ENCODE measurements around the gene KLKB1. TPM values are rescaled to one million over a fixed set of nuclear protein-coding genes. Genes with fewer than 3 reads are reported as not detected.

The KLKB1 gene
- total RNA-seq, 1 experiment from 2014 or later, result 0.10 TPM

GRCh38 chr4:186217733-186218293, 9.5 kb upstream of the KLKB1 start:
- CTCF ChIA-PET, result no interaction called here
- Histone ChIP-seq H3K9ac (ENCODE audit: low read length) (no peak overlapping the region), H3K79me2 (ENCODE audit: insufficient read depth, low read length) (no peaks in the 10 kb centered on the region), H3K4me2 (ENCODE audit: low read length) (no peak overlapping the region), H3K36me3 (ENCODE audit: control insufficient read depth in 1 of 2, insufficient read depth in 2 of 2, low read length in 2 of 2) (no peaks in the 10 kb centered on the region), H3K9me3 (ENCODE audit: control insufficient read depth in 1 of 2, insufficient read depth in 1 of 2, low read depth in 1 of 2, low read length in 2 of 2) (no peaks in the 10 kb centered on the region), H3K27ac (ENCODE audit: low read depth, low read length) (no peak overlapping the region), H3K27me3 (ENCODE audit: insufficient read depth, low read length) (no peaks in the 10 kb centered on the region), H4K20me1 (ENCODE audit: insufficient read depth) (no peaks in the 10 kb centered on the region), H3K4me3 (replicated peaks in 1 of 2; ENCODE audit: low read depth in 1 of 2, low read length in 2 of 2) (no peak overlapping the region), H3K9me2 (ENCODE audit: insufficient read depth) (no peaks in the 10 kb centered on the region), H2AFZ (ENCODE audit: low read depth, low read length, poor library complexity, severe bottlenecking) (no peak overlapping the region), H3K4me1 (ENCODE audit: control insufficient read depth in 1 of 2, insufficient read depth in 2 of 2, low read length in 2 of 2) (no peaks in the 10 kb centered on the region)
- DNase-seq (ENCODE audit: low read depth, low spot score) (no peak), ATAC-seq (0 out of 2 replicates have a peak, but pooled peaks have one; percentile 54)
- TF ChIP-seq SRF (IDR thresholded peaks at IDR 0.05; ENCODE audit: low read depth) (no peak), CTCF (IDR thresholded peaks at IDR 0.05 in 2 of 3, conservative IDR thresholded peaks at IDR 0.05 in 1 of 3; ENCODE audit: borderline replicate concordance in 1 of 3, insufficient read depth in 1 of 3, low read depth in 2 of 3, low read length in 2 of 3) (0 out of 6 replicates have a peak, but pooled peaks of 1 of the 3 experiments have one; percentile 7), ZFX (IDR thresholded peaks at IDR 0.05) (no peak)
- no TSS peak for BruUV-seq (replicated peaks)
- RAD21 ChIA-PET (ENCODE audit: low non-redundant PET in 1 of 2, low total read pairs in 2 of 2, uncharacterized antibody in 2 of 2, unreplicated experiment in 2 of 2), result no interaction called here
- intact Hi-C loops (cut with micrococcal nuclease), result no loop called here
- POLR2A ChIA-PET, result no interaction called here

GRCh38 chr4:186221624-186222023, 5.7 kb upstream of the KLKB1 start:
- Histone ChIP-seq H3K9ac (ENCODE audit: low read length) (no peak overlapping the region), H3K27me3 (ENCODE audit: insufficient read depth, low read length) (no peaks in the 10 kb centered on the region), H3K4me1 (ENCODE audit: control insufficient read depth in 1 of 2, insufficient read depth in 2 of 2, low read length in 2 of 2) (no peaks in the 10 kb centered on the region), H3K79me2 (ENCODE audit: insufficient read depth, low read length) (no peaks in the 10 kb centered on the region), H3K36me3 (ENCODE audit: control insufficient read depth in 1 of 2, insufficient read depth in 2 of 2, low read length in 2 of 2) (no peaks in the 10 kb centered on the region), H3K4me3 (replicated peaks in 1 of 2; ENCODE audit: low read depth in 1 of 2, low read length in 2 of 2) (no peak overlapping the region), H3K9me2 (ENCODE audit: insufficient read depth) (no peaks in the 10 kb centered on the region), H2AFZ (ENCODE audit: low read depth, low read length, poor library complexity, severe bottlenecking) (no peak overlapping the region), H3K4me2 (ENCODE audit: low read length) (no peak overlapping the region), H4K20me1 (ENCODE audit: insufficient read depth) (no peaks in the 10 kb centered on the region), H3K9me3 (ENCODE audit: control insufficient read depth in 1 of 2, insufficient read depth in 1 of 2, low read depth in 1 of 2, low read length in 2 of 2) (peaks cover 0 to 4% of the 10 kb centered on the region in 2 experiments; a peak in 1 of 4 replicates), H3K27ac (ENCODE audit: low read depth, low read length) (no peak overlapping the region)
- ChIA-PET POLR2A (no interaction called here), CTCF (no interaction called here), RAD21 (ENCODE audit: low non-redundant PET in 1 of 2, low total read pairs in 2 of 2, uncharacterized antibody in 2 of 2, unreplicated experiment in 2 of 2) (no interaction called here)
- intact Hi-C loops (cut with micrococcal nuclease), result no loop called here
- ATAC-seq (no peak), DNase-seq (ENCODE audit: low read depth, low spot score) (no peak)
- BruUV-seq (replicated peaks), result no TSS peak
- TF ChIP-seq ELF1 (IDR thresholded peaks at IDR 0.05; ENCODE audit: borderline replicate concordance, low read depth), result no peak
- no peak for TF ChIP-seq CBX3 (IDR thresholded peaks at IDR 0.05; ENCODE audit: low read depth)
- no peak for TF ChIP-seq SIN3A (IDR thresholded peaks at IDR 0.05; ENCODE audit: low read depth)
- TF ChIP-seq MAX (IDR thresholded peaks at IDR 0.05), result no peak
- no peak for TF ChIP-seq SRF (IDR thresholded peaks at IDR 0.05; ENCODE audit: low read depth)
- TF ChIP-seq EGR1 (IDR thresholded peaks at IDR 0.05; ENCODE audit: low read depth), result no peak
- TF ChIP-seq EZH2phosphoT487 (IDR thresholded peaks at IDR 0.05; ENCODE audit: borderline replicate concordance), result no peak
- TF ChIP-seq RAD21 (IDR thresholded peaks at IDR 0.05; ENCODE audit: low read depth), result no peak
- TF ChIP-seq ZNF274 (IDR thresholded peaks at IDR 0.05; ENCODE audit: low read depth, low read length), result no peak
- no peak for TF ChIP-seq TCF7L2 (IDR thresholded peaks at IDR 0.05; ENCODE audit: borderline replicate concordance, extremely low read depth, insufficient read depth, insufficient read length)
- no peak for TF ChIP-seq CEBPB (IDR thresholded peaks at IDR 0.05; ENCODE audit: low read depth)
- TF ChIP-seq POLR2AphosphoS5 (IDR thresholded peaks at IDR 0.05; ENCODE audit: low read depth, low read length), result no peak
- no peak for TF ChIP-seq JUND (IDR thresholded peaks at IDR 0.05)
- no peak for TF ChIP-seq YY1 (IDR thresholded peaks at IDR 0.05; ENCODE audit: extremely low read depth, insufficient replicate concordance, low read depth, low read length)
- TF ChIP-seq POLR2A (IDR thresholded peaks at IDR 0.05; ENCODE audit: borderline replicate concordance, extremely low read depth, insufficient read depth, insufficient read length), result no peak
- no peak for TF ChIP-seq FOSL1 (IDR thresholded peaks at IDR 0.05; ENCODE audit: low read depth)
- TF ChIP-seq ATF3 (IDR thresholded peaks at IDR 0.05), result no peak
- TF ChIP-seq SP1 (IDR thresholded peaks at IDR 0.05; ENCODE audit: low read depth), result no peak

Data from HCT116 (cell line).